Uterus (tissue), 4 donors: ENCODE measurements around the gene ZNF215. TPM values are rescaled to one million over a fixed set of nuclear protein-coding genes. Genes with fewer than 3 reads are reported as not detected.
"Not testable (repeated sequence)": the region's sequence is repeated elsewhere in the genome, so short reads cannot be mapped to it uniquely, and the experiment has no call there.

ENCODE experiments used
- DNase-seq, 2 donors: peaks; one replicate each; pipeline ENCODE4 v3.0.0-alpha.2; 2019 to 2020
- H3K27ac ChIP-seq, 2 donors: fragments of 200-600 bp; sonication (generic); 1 replicate in 1 of 2; 2 replicates in 1 of 2; pipeline ENCODE4 v1.5.1; 2016 to 2018
- H3K27me3 ChIP-seq, 2 donors: fragments of 200-600 bp; sonication (generic); one replicate each; pipeline ENCODE4 v1.5.1; 2018 to 2019; ENCODE audit warnings: control low read depth in 1 of 2
- H3K36me3 ChIP-seq, 2 donors: fragments of 200-600 bp; sonication (generic); one replicate each; pipeline ENCODE4 v1.5.1; 2019; ENCODE audit warnings: control low read depth in 1 of 2
- H3K4me1 ChIP-seq, 2 donors: fragments of 200-600 bp; sonication (generic); one replicate each; pipeline ENCODE4 v1.5.1; 2018 to 2019; ENCODE audit warnings: control low read depth in 1 of 2
- H3K4me3 ChIP-seq, 2 donors: fragments of 200-600 bp; sonication (generic); 1 replicate in 1 of 2; 2 replicates in 1 of 2; pipeline ENCODE4 v1.5.1; 2018 to 2019; ENCODE audit warnings: mild to moderate bottlenecking in 1 of 2
- H3K9me3 ChIP-seq, 2 donors: fragments of 200-600 bp; sonication (generic); one replicate each; pipeline ENCODE4 v1.5.1; 2019; ENCODE audit warnings: control low read depth in 1 of 2
- CTCF ChIP-seq, 4 experiments: fragments of 200-600 bp in 2 of 4; fragments of 450-650 bp in 2 of 4; sonication (generic) in 2 of 4; IDR thresholded peaks; one replicate each; pipeline ENCODE4 v1.5.1; 2016 to 2019; ENCODE audit warnings: antibody characterized with exemption in 4 of 4, mild to moderate bottlenecking in 2 of 4, moderate library complexity in 1 of 4
- POLR2A ChIP-seq, 2 donors: fragments of 450-650 bp; IDR thresholded peaks; one replicate each; pipeline ENCODE4 v1.6.1; 2016; ENCODE audit warnings: antibody characterized with exemption in 2 of 2, mild to moderate bottlenecking in 1 of 2, moderate library complexity in 1 of 2
- intact Hi-C: fragments of 100-400 bp; cut with DNase I; formaldehyde crosslinking; loops from one replicate; pipeline ENCODE4 v1.15.1; 2023; ENCODE audit warnings: low total_unique reads
- total RNA-seq, 4 donors: library from RNA; depleted of rRNA in 3 of 4; stranded (reverse); fragments of >200 nt in 3 of 4; gene quantifications; one replicate each; pipeline versions ENCODE4 v1.1.0 to v1.2.4, GENCODE V29; 2014 to 2023
- donor health status: DM: yes; HTN: yes; CAD: no.

The ZNF215 gene
- total RNA-seq, 4 donors from 2014 or later, result 0.77 to 3.2 (median 1.9) TPM

DNA sequence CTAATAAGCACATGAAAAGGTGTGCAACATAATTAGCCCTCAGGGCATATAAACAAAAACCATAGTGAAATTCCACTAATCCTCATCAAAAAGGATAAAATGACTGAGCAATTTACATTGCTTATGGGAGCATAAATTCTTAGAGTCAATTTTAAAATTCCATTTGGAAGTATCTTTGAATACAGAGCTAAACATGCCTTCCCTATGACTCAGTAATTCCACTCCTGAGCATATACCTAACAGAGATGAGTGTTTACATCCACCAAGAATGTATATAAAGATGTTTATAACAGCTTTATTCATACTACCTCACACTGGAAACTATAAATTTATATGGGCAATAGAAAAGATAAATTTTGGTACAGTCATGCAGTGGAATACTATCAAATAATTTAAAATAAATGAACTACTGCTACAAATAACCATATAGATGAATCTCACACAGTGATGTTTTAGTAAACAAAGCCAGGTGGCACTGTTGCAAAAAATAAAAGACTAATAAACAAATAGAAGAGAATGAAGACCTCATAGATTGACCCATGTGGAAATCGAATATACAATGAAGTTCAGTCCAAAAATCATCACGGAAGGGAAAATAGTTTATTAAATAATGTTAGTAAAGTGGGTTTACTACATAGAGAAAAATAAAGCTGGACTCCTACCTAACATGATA, 25.8 kb upstream of the ZNF215 start:
- Histone ChIP-seq H3K4me3 (no peak overlapping the region), H3K36me3 (no peaks in the 10 kb centered on the region), H3K27me3 (no peaks in the 10 kb centered on the region), H3K4me1 (no peaks in the 10 kb centered on the region), H3K27ac (no peak overlapping the region), H3K9me3 (no peaks in the 10 kb centered on the region)
- no peak for DNase-seq
- no peak for TF ChIP-seq POLR2A (IDR thresholded peaks at IDR 0.05)
- TF ChIP-seq CTCF (IDR thresholded peaks at IDR 0.05), result no peak
- intact Hi-C loops, result no loop called here

- H3K4me3 ChIP-seq, H3K27ac ChIP-seq, intact Hi-C loops, H3K4me1 ChIP-seq, DNase-seq, H3K36me3 ChIP-seq, H3K9me3 ChIP-seq, H3K27me3 ChIP-seq: not testable (repeated sequence)
Measured at GRCh38 chr11:6904804-6905203, 21.4 kb upstream of the ZNF215 start.

DNA sequence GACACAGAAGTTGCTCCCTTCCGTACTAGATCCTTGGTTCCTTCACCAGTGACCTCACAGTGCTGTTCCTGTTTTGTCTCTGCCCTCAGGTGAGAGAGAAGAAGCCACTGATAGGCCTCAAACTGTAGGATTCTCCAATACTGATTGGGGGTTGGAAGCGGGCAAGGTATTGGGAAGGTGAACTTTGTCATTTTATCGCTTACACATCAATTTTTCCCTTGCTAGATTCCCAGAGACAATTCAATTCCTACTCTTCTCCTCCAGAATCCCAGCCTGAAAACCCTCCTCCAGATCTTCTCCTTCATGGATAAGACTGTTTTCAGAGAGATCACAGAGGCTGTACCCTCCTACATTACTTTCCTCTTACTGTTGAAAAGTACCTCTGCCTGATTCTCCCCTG, 14.8 kb upstream of the ZNF215 start:
- no peak overlapping the region for H3K27ac ChIP-seq
- H3K4me3 ChIP-seq, result no peak overlapping the region
- no peaks in the 10 kb centered on the region for H3K27me3 ChIP-seq
- DNase-seq, result no peak
- H3K36me3 ChIP-seq, result no peaks in the 10 kb centered on the region
- TF ChIP-seq POLR2A (IDR thresholded peaks at IDR 0.05) (no peak), CTCF (IDR thresholded peaks at IDR 0.05) (no peak)
- no peaks in the 10 kb centered on the region for H3K9me3 ChIP-seq
- intact Hi-C loops, result no loop called here
- no peaks in the 10 kb centered on the region for H3K4me1 ChIP-seq

DNA sequence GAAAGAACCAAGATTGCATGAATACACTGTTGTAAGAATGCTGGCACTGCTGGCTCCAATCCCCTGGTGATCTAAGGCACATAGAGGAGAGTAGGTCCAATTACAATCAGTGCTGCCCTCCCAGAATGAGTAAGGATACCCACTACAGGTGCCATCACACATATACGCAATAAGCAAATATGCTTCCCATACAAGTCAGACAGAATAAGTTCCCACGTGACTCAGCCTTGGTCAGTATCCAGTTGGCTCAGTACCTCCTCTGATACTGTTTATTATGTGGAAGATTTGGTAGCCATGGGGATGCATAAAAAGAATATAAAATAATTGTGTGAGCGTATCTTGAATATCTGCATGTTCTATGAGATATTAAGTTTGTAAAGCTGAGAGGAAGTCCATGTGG, 14.3 kb upstream of the ZNF215 start:
- Histone ChIP-seq H3K9me3 (no peaks in the 10 kb centered on the region), H3K27ac (no peak overlapping the region), H3K27me3 (no peaks in the 10 kb centered on the region), H3K36me3 (no peaks in the 10 kb centered on the region), H3K4me3 (no peak overlapping the region), H3K4me1 (no peaks in the 10 kb centered on the region)
- no peak for TF ChIP-seq POLR2A (IDR thresholded peaks at IDR 0.05)
- no peak for TF ChIP-seq CTCF (IDR thresholded peaks at IDR 0.05)
- no peak for DNase-seq
- intact Hi-C loops, result no loop called here

- H3K9me3 ChIP-seq, result no peaks in the 10 kb centered on the region
- H3K4me3 ChIP-seq, result no peak overlapping the region
- H3K27me3 ChIP-seq, result no peaks in the 10 kb centered on the region
- no peak overlapping the region for H3K27ac ChIP-seq
- intact Hi-C loops, result no loop called here
- no peaks in the 10 kb centered on the region for H3K4me1 ChIP-seq
- no peak for DNase-seq
- TF ChIP-seq POLR2A (IDR thresholded peaks at IDR 0.05) (no peak), CTCF (IDR thresholded peaks at IDR 0.05) (no peak)
- H3K36me3 ChIP-seq, result no peaks in the 10 kb centered on the region
Measured at GRCh38 chr11:6919698-6920097, 6.5 kb upstream of the ZNF215 start.

- H3K4me1 ChIP-seq, result no peaks in the 10 kb centered on the region
- no peak for TF ChIP-seq POLR2A (IDR thresholded peaks at IDR 0.05)
- TF ChIP-seq CTCF (IDR thresholded peaks at IDR 0.05), result no peak
- intact Hi-C loops, result no loop called here
- no peaks in the 10 kb centered on the region for H3K9me3 ChIP-seq
- H3K27me3 ChIP-seq, result no peaks in the 10 kb centered on the region
- no peak within 1 kb of the TSS for H3K4me3 ChIP-seq
- DNase-seq, result no peak
- H3K36me3 ChIP-seq, result no peaks in the 10 kb centered on the region
- no peak within 1 kb of the TSS for H3K27ac ChIP-seq
Measured at GRCh38 chr11:6920702-6921101, 5.5 kb upstream of the ZNF215 start, which contains the start of gene OR2D3. Gene OR2D3, plus strand, starts transcription at chr11:6921002. Its CDS starts 0 bp downstream, at chr11:6921002.
